HG02981 (cell line): ENCODE results near the gene ELN.
A peak's percentile ranks its signal among the peaks of the same experiment; 100 is the strongest.

ENCODE experiments used
- ATAC-seq: cut with Tn5 transposase; IDR thresholded peaks from one replicate; pipeline ENCODE4 v1.9.1; 2021; ENCODE audit warnings: mild to moderate bottlenecking, moderate library complexity; ENCODE audit not compliant: unreplicated experiment

The ELN gene

DNA sequence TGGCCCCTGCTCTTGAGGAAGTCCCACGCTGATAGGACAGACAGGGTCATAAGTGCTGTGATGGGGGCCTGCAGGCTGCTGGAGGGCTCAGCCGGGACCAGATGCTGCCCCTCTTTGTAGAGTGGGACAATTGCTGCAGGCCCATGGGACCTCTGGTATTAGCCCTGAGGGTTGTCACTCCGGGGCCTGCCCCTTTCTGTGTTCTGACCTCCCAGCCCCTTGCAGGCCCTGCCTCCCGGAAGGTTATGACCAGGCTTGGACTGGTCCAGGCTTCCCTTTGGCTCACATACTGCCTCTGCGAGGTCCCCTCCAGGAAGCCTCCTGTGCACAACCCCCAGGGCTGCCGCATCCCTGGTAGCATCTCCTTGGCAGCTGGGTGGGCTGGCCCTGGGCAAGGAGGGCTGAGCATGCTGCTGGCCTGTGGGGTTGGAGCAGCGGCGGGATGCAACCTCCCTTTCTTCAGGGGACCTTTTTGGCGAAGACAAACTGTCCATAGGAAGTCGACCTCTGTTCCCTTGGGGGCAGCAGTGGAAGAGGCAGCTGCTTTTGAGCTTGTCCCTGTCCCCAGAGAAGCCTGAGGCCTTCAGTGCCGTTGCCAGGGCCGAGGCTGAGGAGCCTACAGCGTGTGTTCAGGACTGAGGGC lies 64.5 kb downstream of the ELN start:
- ATAC-seq = no peak

DNA sequence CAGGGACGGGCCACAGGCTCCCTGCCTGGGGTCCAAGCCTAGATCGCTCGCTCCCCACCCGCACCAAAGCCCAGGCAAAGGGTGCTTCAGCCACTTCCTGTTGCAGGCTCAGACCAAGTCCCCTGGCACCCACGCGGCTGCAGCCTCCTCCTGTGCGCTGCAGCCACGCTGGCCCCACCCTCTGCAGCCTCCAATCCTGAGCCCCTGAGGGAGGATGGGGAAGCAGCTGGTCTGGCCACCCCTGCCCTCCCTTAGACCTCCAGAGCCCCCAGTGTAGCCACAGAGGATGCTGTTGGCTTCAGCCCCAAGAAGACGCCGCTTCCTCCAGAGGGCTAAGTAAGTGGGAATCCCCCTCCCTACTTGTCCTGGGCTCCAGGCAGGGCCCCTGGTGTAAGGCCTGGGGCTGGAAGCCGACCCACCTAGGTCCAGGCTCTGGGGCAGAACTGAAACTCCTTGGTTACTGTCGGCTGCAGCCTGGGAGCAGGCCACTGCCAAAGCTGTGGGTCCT lies 65.0 kb downstream of the ELN start:
- peak; percentile 55 for ATAC-seq

DNA sequence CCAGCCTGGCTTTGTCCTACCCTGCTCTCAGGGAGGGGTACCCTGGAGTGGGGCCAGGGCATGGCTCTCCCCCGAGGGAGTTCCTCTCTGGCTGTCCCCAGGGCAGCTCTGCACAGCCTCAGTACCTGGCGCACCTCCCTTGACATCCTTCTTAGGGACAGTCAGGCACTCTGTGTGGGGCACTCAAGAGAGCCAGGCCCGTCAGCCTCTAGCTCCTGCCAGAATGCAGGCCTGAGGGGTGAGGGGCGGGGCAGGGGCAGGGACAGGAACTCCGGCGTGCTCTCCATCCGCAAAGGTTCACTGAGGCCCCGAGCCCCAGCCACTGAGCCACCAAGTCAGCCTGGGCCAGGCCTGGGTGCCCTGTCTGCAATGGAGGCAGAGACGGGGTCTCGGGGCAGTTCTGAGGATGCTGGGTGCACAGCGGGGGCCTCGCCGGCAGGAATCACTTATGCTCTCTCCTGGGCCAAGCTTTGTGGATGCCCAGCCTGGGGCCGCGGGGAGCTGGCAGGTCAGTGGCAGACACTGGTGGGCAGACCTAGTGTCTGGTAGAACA lies 65.8 kb downstream of the ELN start:
- ATAC-seq = peak; percentile 14

DNA sequence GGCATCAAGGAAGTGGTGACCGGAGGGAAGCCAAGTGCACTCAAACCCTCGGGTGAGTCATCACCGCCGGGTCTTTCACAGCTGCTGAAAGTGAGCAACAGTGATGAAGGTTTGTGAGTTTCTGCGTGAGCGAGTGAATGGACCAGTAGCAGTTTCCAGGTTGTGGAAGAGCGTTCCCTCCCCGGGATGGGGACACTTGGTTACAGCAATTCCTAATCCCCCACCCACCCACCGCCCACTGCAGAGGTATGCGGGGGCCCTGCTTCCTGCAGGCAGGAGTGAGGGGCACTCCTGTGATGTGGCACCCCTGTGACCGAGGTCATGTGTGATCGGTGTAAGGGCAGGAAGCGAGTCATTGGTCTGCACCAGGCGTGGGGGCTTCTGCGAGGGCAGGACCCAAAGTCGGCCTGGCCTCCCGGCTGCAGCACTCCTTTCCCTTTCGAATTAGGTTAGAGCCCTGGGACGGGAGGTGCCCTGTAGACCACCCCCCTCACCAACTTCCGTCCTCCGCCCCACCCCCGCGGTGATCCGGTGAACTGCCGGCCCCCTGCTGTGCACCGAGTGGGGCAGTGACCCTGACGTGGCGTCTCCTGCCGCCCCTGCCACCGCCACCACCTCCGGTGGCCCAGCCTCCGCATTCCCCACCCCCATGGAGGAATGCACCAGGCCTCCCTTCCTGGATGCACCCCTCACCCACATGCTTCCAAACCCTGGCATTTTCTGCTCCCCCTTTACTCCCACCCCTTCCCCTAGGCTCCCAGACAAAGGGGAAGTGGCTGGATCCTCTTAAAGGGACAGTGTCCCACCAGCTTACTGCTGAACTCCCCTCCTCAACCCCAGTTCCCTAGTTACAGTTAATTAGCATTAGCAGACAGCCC lies 66.5 kb downstream of the ELN start:
- peak; percentile 38 for ATAC-seq

DNA sequence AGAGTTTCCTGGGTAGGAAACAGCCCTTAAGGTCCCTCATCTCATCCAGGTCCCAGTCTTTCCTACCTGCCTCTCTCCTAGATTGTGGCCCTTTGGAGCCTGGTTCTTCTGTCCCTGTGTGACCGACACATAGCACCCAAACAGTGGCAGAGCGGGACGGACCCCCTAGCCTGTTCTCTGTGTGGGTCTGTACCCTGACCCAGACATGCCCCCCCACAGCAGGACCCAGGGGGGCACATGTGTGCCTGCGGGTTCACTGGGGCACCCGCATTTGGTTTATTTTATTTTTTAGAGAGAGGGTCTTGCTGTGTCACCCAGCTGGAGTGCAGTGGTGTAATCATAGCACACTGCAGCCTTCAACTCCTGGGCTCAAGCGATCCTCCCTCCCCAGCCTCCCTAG lies 67.2 kb downstream of the ELN start:
- no peak for ATAC-seq

DNA sequence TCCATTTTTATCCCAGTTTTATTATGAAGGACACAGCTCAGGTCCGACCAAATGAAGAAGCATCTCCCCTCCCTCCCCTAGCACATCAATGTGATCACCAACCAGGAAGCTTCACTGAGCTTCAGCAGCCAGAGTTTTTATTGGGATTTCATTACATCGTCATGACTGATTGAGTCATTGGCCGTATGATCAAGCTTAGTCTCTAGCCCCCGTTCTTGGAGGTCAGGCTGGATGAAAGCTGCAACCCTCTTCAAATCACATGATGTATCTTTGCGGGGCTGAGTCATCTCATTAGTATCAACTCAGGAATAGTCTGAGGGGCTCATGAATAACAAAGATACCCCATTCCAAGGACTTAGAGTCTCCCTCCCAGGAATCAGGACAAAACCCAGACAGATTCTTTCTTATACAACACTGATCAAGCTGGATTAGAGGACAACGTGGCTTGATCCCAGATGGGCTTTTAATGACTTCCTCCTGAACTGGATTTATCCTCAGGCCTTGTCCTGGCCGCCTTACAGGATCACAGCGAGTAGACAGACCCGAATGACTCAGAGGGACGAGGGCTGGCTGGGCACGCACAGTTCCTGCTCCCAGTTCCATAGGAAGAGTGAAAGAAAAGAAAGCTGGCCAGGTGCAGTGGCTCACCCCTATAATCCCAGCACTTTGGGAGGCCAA lies 70.1 kb downstream of the ELN start:
- ATAC-seq = no peak

DNA sequence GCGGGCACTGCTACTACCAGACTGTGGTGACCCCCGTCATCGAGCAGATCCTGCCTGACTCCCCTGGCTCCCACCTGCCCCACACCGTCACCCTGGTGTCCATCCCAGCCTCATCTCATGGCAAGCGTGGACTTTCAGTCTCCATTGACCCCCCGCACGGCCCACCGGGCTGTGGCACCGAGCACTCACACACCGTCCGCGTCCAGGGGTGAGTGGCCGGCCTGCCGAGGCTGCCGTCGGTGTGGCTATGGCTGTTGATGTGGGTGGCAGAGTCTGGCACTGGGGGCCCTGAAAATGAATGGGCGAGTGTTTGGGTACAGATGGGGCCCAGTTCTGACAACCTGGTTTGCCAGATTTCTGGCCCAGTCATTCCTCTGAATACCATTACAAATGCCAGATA lies 71.1 kb downstream of the ELN start:
- ATAC-seq = no peak

DNA sequence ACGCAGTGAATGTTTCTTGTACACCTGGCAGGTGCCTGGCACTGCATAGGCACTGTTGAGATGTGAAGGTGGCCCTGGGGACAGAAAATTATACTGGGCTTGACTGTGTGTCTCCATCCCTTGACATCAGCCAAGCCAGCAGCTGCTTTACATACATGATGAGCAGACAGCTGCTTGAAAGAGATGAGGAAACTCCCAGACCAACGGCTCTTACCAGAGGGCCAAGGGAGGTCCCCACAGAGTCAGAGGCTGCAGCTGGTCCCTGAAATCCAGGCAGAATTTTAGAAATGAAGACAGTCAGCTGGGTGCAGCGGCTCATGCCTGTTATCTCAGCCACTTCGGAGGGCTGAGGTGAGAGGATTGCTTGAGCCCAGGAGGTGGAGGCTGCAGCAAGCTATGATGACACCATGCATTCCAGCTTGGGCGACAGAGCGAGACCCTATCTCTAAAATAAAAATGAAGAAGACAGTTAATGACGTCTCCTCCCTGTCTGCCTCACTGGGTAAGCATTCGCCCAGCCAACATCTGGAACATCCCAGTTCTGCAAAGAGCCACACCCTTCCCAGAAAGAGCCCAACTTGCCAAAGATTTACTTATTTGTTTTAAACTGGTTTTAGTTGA lies 73.2 kb downstream of the ELN start:
- ATAC-seq = peak; percentile 83

DNA sequence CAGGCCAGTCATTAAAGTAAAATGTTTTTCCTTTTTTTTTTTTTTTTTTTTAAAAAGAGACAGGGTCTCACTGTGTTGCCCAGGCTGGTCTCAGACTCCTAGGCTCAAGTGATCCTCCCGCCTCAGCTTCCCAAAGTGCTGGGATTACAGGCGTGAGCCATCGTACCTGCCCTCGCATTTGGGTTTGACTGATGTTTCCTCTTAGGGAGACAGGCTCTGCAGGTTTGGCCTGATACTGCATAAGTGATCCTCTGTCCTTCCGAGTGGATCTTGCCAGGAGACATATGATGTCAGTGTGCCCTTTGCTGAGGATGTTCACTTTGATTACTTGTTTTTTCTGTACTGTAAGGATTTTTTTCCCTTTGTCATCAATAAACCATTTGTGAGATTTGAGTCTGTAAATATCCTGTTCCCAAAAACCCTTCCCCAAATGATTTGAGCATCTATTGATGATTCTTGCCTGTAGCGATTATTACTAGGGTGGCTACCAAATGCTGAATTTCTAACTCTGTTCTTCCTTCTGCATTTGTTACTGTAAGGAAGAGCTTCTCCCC lies 75.3 kb downstream of the ELN start:
- ATAC-seq = no peak

DNA sequence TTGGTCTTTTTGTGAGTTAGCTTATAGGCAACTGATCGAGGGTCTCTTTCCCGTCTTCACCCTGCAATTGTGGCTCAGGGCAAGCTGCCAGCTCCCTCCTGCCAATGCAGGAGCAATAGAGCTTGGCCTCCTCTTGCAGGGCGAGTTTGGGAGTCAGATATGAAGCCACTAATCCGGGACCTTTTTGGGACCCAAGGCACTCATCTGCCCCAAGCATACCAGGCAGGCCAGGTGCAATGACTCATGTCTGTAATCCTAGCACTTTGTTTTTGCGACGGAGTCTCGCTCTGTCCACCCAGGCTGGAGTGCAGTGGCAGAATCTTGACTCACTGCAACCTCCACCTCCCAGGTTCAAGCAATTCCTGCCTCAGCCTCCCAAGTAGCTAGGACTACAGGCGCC lies 76.7 kb downstream of the ELN start:
- no peak for ATAC-seq

DNA sequence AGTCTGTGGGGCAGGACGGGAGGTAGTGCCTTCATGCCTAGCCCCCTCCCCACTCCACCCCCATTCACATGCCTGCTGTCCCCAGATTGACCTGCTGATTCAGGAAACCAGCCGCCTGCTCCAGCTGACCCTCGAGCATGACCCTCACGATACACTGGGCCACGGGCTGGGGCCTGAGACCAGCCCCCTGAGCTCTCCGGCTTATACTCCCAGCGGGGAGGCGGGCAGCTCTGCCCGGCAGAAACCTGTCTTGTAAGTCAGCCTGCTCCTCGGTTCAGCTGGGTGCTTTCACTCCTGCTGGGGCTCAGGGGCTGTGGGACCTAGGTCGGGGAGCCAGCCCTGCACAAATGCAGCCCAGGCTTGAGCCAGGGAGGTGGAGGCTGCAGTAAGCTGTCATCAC lies 78.0 kb downstream of the ELN start:
- no peak for ATAC-seq

DNA sequence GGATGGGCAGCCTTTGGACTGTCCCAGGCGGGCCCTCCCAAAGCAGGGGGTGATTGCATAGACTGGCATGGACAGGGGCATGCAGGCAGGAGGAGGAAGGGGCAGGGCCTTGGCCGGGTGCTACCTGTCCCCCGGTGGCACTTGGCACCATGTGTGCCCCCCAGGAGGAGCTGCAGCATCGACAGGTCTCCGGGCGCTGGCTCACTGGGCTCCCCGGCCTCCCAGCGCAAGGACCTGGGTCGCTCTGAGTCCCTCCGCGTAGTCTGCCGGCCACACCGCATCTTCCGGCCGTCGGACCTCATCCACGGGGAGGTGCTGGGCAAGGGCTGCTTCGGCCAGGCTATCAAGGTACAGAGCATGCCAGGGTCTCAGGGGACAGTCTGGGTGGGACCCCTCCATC lies 78.9 kb downstream of the ELN start:
- ATAC-seq = no peak

DNA sequence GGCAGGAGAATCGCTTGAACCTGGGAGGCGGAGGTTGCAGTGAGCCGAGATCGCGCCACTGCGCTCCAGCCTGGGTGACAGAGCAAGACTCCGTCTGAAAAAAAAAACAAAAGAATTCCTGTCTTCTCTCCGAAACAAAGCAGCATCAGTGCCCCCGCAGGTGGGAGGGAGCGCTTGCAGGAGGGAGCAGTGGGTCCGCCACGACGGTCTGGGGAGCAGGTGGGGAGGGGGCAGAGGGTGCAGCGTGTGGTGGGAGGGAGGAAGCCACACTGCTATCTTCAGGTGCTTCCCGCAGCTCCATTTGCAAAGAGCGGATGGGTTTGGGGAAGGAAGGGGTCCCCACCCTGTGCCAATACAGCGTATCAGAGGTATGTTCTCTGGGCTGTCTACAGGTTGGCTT lies 87.4 kb downstream of the ELN start:
- ATAC-seq = no peak

DNA sequence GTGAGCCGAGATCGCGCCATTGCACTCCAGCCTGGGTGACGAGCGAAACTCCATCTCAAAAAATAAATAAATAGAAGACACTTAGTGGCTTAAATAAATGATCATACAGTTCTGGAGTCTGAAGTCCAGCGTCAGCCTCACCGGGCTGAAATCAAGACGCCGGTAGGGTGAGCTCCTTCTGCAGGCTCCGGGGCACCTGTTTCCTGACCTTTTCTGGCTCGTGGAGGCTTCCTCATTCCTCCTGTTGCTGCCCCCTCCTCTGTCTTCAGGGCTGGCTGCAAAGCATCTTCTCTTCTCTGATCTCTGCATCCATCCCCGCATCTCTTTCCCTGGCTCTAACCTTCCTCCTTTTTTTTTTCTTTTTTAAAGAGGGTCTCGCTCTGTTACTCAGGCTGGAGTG lies 88.4 kb downstream of the ELN start:
- no peak for ATAC-seq
